Measurements from ENCODE around the gene C6orf15.

Gene C6orf15

DNA sequence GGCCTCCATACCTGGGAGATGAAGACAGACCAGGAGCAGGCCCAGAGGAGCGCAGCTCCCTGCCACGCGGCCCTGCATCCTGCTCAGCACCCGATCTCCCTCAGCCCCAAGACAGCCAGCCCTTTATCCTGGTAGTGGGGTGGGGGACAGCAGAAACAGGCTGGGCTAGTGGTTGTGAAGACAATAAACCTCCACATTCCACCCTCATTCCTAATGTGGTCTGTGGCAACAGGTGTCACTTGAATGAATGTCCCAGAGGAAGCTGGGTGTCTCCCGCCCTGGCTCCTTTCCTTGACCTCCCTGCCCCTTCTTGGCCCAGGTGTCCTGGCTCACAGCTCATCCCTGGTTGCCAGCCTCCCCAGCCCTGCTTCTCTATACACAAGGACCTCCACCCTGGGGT lies at the start of gene C6orf15:
Gene C6orf15, minus strand, starts transcription at position 98 of the 400 bp plus-strand sequence. Its CDS starts 20 bp downstream, at position 78.
- DNase-seq (ENCODE audit: low read depth), result no peak

DNA sequence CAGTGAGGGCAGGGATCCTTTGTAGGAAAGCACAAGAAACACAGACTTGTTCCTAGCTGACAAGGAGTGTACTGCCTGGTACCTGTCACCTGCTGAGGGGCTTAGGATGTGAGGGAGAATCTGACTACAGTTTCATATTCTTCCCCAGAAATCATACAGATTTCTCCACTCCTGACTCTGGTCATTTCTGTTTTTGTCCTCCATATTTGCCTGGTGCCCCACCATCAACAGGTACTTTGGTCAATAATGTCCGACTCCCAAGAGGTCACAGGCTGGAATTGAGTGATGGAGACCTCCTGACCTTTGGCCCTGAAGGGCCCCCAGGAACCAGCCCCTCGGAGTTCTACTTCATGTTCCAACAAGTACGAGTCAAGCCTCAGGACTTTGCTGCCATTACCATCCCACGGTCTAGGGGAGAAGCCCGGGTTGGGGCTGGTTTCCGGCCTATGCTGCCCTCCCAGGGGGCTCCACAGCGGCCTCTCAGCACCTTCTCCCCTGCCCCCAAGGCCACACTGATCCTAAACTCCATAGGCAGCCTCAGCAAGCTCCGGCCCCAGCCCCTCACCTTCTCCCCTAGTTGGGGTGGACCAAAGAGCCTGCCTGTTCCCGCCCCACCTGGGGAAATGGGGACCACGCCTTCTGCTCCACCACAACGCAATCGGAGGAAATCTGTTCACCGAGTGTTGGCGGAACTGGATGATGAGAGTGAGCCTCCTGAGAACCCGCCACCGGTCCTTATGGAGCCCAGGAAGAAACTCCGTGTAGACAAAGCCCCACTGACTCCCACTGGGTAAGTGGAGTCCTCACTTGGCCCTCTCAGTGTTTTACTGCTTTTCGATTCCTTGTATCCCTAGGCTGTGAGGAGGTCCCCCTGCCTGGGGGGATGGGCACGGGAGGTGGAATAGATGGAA lies 49.1 kb upstream of the C6orf15 start:
- DNase-seq (ENCODE audit: low read depth), result no peak

DNA sequence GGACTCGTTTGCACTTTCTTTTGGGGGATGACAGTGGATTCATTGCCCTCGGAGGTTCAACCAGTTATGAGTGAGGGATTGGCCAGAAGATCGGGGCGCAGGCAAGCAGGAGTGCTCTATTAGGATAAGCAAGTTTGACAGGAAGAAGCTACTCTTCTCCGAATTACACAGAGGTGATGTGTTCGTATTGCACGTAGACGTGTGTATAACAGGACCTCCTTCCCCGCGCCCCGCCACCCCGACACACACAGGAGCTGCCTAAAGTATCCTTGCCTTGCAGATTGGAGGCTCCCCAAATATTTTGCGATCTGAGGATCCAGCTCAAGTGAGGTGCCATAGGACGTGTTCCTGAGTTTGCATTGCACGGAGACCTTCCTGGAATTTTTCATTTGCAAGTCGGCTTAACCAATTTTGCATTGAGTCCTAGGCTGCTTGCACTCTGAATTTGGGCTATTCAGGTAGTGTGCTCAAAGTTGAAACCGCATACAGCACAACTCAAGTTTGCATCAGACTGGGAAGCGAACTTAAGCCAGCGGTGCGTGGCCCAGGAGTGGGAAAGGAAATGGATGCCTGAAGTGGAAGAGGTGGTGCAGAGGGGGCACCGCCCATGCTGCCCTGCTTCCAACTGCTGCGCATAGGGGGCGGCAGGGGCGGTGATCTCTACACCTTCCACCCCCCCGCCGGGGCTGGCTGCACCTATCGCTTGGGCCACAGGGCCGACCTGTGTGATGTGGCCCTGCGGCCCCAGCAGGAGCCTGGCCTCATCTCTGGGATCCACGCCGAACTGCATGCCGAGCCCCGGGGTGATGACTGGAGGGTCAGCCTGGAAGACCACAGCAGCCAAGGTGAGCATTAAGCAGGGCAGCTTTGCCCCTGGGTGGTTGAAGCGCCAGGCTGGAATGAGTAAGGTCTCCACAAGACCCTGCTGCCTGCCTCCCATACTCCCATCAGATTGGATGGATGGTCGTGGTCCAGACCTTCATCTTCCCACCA lies 46.8 kb upstream of the C6orf15 start:
- no peak for DNase-seq (ENCODE audit: low read depth)

DNA sequence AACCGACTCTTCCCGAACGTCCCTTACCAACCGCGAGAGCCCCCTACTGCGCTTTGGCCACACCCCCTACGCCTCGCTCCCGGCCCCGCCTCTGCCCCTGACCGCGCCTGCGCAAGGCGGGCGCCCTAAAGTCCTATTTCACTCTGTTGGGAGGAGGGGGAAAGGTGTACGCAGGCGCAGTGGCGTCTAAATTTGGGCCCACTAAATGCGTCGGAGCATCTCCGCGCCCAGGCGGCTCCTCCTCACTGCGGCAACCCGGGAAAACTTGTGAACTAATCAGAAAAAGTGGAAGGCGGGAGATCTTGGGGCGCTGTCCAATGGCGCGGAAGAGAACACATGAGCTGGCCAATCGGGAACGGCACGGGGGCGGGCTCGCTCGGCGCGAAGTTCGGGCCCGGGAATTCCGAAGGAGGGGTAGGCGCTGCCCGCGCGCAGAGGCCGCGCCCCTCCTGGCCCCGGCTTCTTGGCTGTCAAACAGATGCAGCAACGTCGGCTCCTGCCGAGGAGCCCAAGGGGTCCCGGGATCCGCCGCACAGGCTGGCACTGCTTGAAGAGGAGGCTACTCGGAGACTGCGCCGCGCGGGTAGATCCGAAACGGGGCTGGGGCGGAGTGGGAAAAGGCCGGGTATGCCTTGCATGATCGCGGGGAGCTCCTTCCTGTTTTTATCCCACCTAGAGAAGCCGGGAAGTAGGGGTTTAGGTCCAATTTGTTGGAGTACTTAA lies 45.9 kb upstream of the C6orf15 start, which contains the start of gene TCF19:
Gene TCF19, plus strand, starts transcription at position 450 of the 723 bp plus-strand sequence. CDS start 881 bp downstream, outside the sequence.
- DNase-seq (ENCODE audit: low read depth), result peak; percentile 98

DNA sequence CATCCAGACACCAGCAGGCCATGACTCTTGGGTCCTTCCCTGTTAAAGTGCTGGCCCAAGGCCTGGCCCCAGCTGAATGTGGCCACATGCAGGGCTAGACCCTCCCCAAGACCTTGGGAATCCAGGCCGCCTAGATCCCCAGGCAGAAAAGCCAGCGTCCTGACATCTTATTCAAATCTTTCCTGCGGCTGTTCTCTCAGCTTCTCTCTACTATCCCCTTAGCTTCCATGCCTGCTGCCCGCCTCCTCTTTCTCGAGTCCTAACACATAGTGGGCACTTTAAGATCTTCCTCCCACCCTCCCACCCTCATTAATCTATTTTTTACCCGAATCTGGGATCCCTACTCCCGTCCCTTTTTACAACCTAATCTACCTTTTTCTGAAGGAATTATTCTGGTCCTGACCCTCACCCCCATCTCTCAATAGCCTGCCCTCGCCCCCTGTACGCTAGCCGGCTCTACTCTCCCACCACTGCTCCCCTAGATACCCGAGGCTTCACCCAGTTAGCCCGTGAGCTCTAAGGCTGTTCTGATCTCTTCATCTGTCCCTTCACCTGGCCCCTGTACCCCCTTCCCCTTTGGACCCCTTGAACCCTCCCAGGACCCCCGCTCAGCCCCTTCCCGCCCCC lies 45.3 kb upstream of the C6orf15 start, which contains the start of gene CCHCR1:
Gene CCHCR1, minus strand, starts transcription at position 290 of the 627 bp plus-strand sequence. Its CDS starts 202 bp downstream, at position 88.
- DNase-seq (ENCODE audit: low read depth), result no peak

DNA sequence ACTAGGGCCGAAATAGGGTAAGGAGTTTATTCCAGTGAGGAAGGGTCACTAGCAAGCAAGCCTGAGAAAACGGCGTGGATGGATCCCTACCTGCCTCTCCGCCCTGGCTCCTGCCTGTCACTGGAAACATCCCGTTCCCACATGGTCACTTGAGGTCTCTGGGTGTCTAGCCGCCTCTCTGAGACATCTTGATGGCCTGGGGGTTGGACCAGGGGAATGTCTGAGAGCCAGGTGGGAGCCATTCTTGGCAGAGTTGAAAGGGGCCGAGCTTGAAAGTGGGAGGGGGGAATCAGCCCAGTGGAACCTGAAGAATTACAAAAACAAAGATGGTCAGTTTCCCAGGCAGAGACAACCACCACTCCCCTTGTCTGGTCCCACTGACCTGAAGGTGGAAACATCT lies 44.3 kb upstream of the C6orf15 start:
- DNase-seq (ENCODE audit: low read depth), result no peak

DNA sequence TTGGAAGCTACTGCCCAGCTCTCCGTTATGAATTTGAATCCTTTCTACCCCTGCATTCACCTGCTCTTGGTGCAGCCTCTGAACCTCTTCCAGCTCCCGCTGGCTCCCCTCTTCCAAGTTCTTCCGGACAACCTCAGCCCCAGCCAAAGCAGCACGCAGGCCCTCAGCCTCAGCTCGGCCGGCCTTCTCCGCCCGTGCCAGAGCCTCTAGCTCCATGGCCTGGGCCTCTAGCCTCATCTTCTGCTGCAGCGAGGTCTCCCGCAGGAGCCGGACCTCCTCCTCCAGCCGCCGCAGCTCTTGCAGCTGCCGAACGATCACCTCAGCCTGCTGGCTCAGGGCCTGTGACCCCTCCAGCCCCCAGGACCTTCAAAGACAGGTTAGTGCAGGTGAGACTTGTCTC lies 42.1 kb upstream of the C6orf15 start:
- DNase-seq (ENCODE audit: low read depth), result no peak

DNA sequence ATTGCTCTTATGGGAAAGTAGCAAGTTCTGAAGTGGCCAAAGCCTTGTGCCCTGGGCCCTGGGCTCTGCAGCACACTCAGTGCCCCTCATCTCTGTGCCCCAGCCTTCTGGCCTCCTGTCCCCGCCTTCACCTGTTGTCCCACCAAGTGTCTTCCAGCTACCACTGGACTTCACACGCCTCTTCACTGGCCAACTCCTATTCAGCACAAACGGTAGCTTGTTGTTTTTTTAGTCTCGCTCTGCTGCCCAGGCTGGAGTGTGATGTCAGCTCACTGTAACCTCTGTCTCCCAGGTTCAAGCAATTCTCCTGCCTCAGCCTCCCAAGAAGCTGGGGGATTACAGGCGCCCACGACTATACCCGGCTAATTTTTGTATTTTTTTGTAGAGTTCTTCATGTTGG lies 40.4 kb upstream of the C6orf15 start:
- no peak for DNase-seq (ENCODE audit: low read depth)

DNA sequence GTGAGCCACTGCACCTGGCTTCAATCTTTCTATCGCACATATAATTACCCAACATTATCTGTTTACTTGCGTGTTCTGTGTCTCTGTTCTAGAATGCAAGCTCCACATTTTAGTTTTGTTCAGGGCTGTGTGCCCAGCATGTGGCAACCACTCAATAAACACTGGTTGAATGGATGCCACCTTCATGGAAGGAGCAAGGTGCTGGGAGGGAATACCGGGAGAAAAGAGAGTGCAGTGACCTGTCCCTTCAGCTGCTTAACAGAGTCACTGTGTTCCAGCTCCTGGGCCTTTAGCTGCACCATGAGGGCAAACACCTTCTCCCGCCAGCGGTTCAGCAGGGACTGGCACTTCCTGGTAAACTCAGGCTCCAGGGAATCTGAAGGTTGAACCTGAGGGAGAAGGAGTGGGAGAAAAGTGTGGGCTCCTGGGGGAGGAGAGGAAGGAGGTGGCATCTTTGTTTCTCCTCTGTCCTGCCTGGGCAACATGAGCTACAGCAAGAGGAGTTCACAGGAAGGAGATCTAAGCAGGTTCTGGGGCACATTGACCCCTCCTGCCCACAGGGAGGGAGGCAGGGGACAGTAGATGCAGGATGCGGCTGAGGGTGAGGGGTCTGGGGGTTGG lies 37.6 kb upstream of the C6orf15 start:
- no peak for DNase-seq (ENCODE audit: low read depth)

DNA sequence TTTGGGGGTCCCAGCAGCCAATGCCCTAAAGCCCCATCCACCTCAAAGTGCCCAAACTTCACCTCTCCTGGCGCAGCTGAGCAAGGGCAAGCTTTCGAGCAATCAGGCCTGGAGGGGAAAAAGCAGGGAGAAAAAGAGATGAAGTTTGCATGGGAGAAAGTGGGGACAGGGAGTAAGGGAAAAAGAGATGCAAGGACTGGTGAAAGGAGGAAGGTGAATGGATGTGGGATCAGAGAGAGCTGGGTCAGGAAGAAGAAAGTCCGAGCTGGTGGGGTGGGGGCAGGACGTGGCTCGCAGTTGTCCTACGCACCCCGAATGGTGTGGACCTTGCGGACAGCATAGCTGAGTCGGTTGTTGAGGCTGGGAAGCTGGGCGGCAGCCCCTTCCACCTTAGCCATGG lies 33.0 kb upstream of the C6orf15 start:
- no peak for DNase-seq (ENCODE audit: low read depth)

DNA sequence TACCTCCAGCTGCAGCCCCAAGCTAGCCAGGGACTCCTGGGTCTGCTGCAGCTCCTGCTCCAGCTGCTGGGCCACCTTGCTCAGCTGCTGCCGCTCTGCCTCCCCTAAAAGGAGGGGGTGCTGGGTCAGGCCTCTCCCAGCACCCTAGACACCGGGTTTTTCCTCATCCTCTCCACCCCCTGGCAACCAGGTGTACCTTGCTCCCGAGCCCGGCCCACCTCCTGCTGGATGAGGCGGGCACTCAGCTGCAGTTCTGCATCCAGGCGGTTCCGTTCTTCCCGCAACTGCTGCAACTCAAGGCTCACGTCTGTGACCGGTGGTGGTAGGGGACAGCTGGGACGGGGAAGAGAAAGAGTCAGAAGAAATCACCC lies 32.6 kb upstream of the C6orf15 start:
- DNase-seq (ENCODE audit: low read depth), result no peak

DNA sequence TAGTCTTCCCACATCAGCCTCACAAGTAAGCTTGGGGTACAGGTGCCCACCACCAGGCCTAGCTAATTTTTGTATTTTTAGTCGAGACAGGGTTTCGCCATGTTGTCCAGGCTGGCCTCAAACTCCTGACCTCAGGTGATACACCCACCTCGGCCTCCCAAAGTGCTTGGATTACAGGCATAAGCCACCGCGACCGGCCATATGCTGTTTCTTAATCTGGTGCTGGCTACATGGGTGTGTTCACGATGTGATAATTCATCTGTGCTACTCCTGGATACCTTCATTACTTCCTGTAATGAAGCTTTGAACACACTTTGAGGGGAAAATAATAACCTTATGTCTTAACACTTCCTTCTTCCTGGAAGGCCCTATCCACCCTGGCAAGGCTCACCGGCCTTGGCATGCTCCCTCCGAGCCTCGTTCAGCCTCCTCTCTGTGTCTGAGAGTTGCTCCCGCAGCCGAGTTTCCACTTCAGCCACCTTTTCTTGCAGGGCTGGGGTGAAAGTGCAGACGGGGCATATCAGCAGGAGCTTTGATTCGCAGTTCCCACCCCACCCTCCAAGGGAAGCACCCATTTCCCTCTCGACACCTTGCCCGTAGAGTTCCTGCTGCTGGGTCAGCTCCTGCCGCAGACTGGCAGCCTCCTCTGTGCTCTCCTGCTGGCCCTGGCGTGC lies 32.1 kb upstream of the C6orf15 start:
- DNase-seq (ENCODE audit: low read depth), result no peak

DNA sequence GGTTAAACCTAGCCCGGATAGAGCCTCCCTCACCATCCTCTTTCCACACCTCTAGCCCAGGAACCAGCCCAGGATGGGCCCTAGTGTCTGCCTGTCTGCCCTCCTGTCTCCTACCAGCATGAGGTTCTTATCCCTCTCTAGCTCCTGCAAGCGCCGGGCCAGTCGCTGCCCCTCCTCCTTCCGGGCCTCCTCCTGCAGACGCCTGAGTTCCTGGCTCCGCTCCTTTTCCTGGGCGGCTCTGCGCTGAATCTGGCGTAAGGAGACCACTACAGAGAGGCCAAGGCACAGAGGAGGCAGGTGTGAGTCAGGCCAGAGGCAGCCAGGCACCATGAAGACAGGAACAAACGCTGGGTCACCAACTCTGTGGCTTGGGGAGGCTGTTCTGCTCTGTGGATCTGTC lies 30.8 kb upstream of the C6orf15 start:
- no peak for DNase-seq (ENCODE audit: low read depth)

DNA sequence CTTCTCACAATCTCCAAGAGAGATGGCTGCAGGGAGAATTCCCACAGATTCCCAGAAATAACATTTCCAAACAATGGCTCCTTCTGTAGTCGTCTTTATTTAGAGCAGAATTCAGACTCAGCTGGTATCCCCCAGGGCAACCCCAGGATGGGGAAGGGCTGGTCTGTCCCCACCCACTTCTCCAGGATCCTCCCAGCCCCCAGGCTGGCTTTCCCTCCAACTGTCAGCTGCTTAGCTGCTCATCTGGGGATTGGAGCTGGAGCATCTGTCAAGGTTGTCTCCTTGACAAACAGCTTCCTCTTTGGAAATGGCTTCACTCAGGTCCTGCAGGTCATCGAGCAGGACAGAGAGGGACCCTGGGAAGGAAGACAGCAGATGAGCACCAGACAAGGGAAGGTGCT lies 30.0 kb upstream of the C6orf15 start:
- no peak for DNase-seq (ENCODE audit: low read depth)

DNA sequence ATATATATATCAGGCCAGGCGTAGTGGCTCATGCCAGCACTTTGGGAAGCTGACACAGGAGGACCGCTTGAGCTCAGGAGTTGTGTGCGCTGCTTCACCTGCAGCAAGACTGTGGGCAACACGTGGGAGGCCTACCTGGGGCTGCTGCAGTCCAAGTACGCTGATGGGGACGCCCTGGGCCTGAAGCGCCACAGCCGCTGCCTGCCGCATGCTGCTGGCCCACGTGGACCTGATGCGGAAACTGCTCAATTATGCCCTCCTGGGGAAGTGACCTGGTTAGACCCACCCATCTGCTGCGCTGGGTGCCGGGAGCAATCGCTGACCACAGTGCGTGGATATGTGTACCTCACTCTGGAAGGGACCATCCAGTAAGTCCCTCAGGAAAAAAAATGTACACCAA lies 28.3 kb upstream of the C6orf15 start:
- no peak for DNase-seq (ENCODE audit: low read depth)

DNA sequence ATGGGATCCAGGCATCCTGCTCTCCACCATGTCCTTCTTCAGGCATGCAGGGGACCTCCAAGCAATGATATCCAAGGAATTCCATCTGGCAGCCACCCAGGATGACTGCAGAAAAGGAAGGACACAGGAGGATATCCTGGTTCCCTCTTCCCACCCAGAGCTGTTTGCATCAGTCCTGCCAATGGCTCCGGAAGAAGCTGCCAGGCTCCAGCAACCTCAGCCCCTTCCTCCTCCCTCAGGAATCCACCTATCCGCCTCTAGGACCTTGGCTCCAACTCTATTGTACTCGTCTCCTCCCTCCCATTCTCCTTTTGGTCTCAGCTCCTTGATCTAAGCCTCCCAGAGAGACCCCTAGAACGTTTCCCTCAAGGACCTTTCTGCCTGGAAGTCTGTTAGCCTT lies 27.2 kb upstream of the C6orf15 start:
- DNase-seq (ENCODE audit: low read depth), result no peak

DNA sequence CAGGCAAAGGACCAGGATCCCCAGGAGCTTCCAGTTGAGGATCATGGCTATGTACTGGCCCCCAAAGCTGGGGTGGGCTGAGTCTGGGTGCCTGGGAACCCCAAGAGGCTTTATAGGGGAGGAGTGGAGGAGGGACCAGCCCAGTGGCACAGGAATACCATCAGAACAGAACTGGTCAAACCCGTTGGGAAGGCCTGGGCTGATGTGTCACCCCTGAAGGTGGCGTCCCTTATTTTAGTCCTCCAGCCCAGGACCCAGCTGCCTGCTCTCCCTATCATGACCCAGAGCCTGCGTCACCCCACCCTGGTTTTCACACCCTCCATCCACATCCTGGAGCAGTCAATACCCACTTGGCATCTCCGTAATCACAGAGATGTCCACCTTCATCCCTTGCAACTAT lies 26.6 kb upstream of the C6orf15 start, which contains the start of gene PSORS1C2:
Gene PSORS1C2, minus strand, starts transcription at position 85 of the 400 bp plus-strand sequence. Its CDS starts 40 bp downstream, at position 45.
- no peak for DNase-seq (ENCODE audit: low read depth)

DNA sequence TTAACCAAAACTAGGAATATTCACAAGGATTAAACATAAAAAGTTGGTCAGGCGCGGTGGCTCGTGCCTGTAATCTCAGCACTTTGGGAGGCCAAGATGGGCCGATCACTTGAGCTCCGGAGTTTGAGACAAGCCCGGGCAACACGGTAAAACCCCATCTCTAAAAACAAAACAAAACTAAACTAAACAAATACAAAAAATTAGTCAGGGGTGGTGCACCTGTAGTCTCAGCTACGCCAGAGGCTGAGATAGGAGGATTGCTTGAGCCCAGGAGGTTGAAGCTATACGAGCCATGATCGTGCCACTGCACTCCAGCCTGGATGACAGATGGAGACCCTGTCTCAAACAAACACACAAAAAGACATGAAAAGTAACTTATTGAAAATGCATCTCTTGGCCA lies 23.3 kb upstream of the C6orf15 start:
- no peak for DNase-seq (ENCODE audit: low read depth)

DNA sequence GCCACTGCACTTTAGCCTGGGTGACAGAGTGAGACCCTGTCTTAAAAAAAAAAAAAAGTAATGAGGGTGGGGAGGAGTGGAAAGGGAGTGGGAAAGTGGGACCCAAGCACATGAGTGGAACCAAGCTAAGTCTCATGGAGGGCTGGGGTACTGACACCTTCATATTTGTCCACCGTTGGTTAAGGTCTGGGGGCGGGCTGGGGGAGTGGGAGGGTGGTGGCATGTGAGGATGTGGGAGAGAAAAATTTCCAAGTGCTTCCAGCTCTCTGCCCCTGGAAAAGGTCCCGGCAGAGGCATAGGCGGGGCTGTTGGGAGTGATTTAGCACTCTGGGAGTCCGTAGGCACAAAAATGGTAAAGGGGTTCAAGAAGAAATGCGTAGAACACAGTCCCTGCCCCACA lies 20.4 kb upstream of the C6orf15 start:
- DNase-seq (ENCODE audit: low read depth), result no peak

DNA sequence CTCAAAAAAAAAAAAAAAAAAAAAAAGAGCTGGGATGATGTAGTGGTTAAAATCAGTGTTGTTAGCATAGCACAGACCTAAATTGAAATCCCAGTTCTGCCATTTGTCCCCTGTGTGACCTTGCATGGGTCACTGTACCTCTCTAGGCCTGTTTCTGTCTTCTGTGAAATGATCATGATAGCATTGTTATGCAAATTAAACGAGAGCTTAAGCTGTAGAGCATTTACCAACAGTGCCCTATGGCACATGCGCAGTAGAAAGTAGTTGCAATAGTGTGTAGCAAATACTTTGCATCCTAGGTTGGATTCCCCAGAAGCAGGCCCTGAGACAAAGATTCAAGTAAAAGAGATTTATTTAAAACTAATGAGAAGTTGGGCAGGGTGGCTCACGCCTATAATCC lies 19.2 kb upstream of the C6orf15 start:
- DNase-seq (ENCODE audit: low read depth), result no peak
